A549 (cell line): ENCODE results near the gene CXCL6. TPM values are rescaled to one million over a fixed set of nuclear protein-coding genes. Genes with fewer than 3 reads are reported as not detected.

ENCODE experiments used
- ATAC-seq, 2 experiments: fragments of 200-7000 bp in 1 of 2; fragments of >200 bp in 1 of 2; cut with Nextera tagmentation in 1 of 2; cut with Tn5 transposase in 1 of 2; 3 replicates each; pipeline versions ENCODE4 v1.8.0 to v1.9.1; 2018 to 2020; ENCODE audit warnings: mild to moderate bottlenecking in 1 of 2, moderate library complexity in 1 of 2
- CTCF ChIA-PET: fragments of 300-600 bp; sonication (Branson Sonifier 250); formaldehyde crosslinking; extraction: SDS; loops from one replicate; lab custom pipeline; 2021; ENCODE audit warnings: antibody characterized with exemption, inconsistent platforms; lab: Yijun Ruan, JAX
- POLR2A ChIA-PET: fragments of 350-600 bp; formaldehyde crosslinking; extraction: SDS; loops from one replicate; lab custom pipeline; 2021; ENCODE audit warnings: antibody characterized with exemption, inconsistent platforms; lab: Yijun Ruan, JAX
- DNase-seq, 2 experiments: peaks; one replicate each; pipeline versions ENCODE4 v3.0.0 to v3.0.0-alpha.2; 2011 to 2016; ENCODE audit warnings: low read depth in 1 of 2, low spot score in 1 of 2
- FAIRE-seq: peaks from 2 replicates; lab custom pipeline; 2011; peaks lifted over from hg19 to GRCh38; lab: Jason Lieb, UNC
- H3K27ac ChIP-seq, 2 experiments: fragments of >200 bp; sonication (Bioruptor Twin); formaldehyde crosslinking; 3 replicates each; pipeline ENCODE4 v1.5.1; 2016 to 2017
- H3K4me1 ChIP-seq: fragments of >200 bp; sonication (Bioruptor Twin); formaldehyde crosslinking; 3 replicates; pipeline ENCODE4 v1.6.1; 2016
- H3K4me2 ChIP-seq: fragments of >200 bp; sonication (Bioruptor Twin); formaldehyde crosslinking; 3 replicates; pipeline ENCODE4 v1.6.1; 2016
- H3K4me3 ChIP-seq: fragments of >200 bp; sonication (Bioruptor Twin); formaldehyde crosslinking; 3 replicates; pipeline ENCODE4 v1.5.1; 2016
- H3K9me3 ChIP-seq: fragments of >200 bp; sonication (Bioruptor Twin); formaldehyde crosslinking; 3 replicates; pipeline ENCODE4 v1.6.1; 2016
- BCL3 ChIP-seq: fragments of >200 bp; sonication (Bioruptor Twin); formaldehyde crosslinking; IDR thresholded peaks from 3 replicates; pipeline ENCODE4 v1.6.1; 2016
- EHF ChIP-seq: fragments of 250-450 bp; sonication (Bioruptor Pico); IDR thresholded peaks from 2 replicates; pipeline ENCODE4 v1.5.0; 2020; ENCODE audit warnings: mild to moderate bottlenecking
- EHMT2 ChIP-seq: fragments of 200-600 bp; sonication (generic); IDR thresholded peaks from 2 replicates; pipeline ENCODE4 v1.6.1; 2016; ENCODE audit warnings: antibody characterized with exemption, low read depth, mild to moderate bottlenecking, moderate library complexity
- FOSL2 ChIP-seq, 2 experiments: fragments of 450-650 bp in 1 of 2; fragments of >200 bp in 1 of 2; sonication (Bioruptor Twin) in 1 of 2; formaldehyde crosslinking; IDR thresholded peaks; 2 replicates each; pipeline versions ENCODE4 v1.5.0 to v1.6.1; 2016 to 2020; ENCODE audit warnings: mild to moderate bottlenecking in 1 of 2, moderate library complexity in 1 of 2
- HEYL ChIP-seq: fragments of 250-450 bp; sonication (Bioruptor Pico); IDR thresholded peaks from 2 replicates; pipeline ENCODE4 v1.8.0; 2021; ENCODE audit warnings: mild to moderate bottlenecking, moderate library complexity
- HOXB13 ChIP-seq: fragments of 250-450 bp; sonication (Bioruptor Pico); IDR thresholded peaks from 2 replicates; pipeline ENCODE4 v1.5.0; 2020; ENCODE audit warnings: low read depth, mild to moderate bottlenecking, moderate library complexity
- HOXB5 ChIP-seq: fragments of 250-450 bp; sonication (Bioruptor Pico); IDR thresholded peaks from 2 replicates; pipeline ENCODE4 v1.5.0; 2020; ENCODE audit warnings: mild to moderate bottlenecking, moderate library complexity
- KDM1A ChIP-seq: fragments of 200-600 bp; sonication (generic); IDR thresholded peaks from 2 replicates; pipeline ENCODE4 v1.6.1; 2016; ENCODE audit warnings: low read depth, mild to moderate bottlenecking
- KDM5A ChIP-seq: fragments of 200-600 bp; sonication (generic); IDR thresholded peaks from 2 replicates; pipeline ENCODE4 v1.6.1; 2016; ENCODE audit warnings: antibody characterized with exemption, mild to moderate bottlenecking
- MAFK ChIP-seq: fragments of 450-650 bp; IDR thresholded peaks from 2 replicates; pipeline ENCODE4 v1.6.1; 2014; ENCODE audit not compliant: partially characterized antibody
- MYC ChIP-seq: IDR thresholded peaks from 2 replicates; pipeline ENCODE4 v1.6.1; 2012; ENCODE audit warnings: mild to moderate bottlenecking, inconsistent platforms, low read length, improper control_type of control experiment, borderline replicate concordance
- POLR2A ChIP-seq: IDR thresholded peaks from 2 replicates; pipeline ENCODE4 v1.6.1; 2012; ENCODE audit warnings: mild to moderate bottlenecking, low read length
- RARB ChIP-seq: fragments of 250-450 bp; sonication (Bioruptor Pico); IDR thresholded peaks from 2 replicates; pipeline ENCODE4 v1.8.0; 2021; ENCODE audit warnings: mild to moderate bottlenecking, moderate library complexity
- RNF2 ChIP-seq: fragments of 200-600 bp; sonication (generic); IDR thresholded peaks from 2 replicates; pipeline ENCODE4 v1.6.1; 2016; ENCODE audit warnings: low read depth, mild to moderate bottlenecking, antibody characterized with exemption, moderate library complexity, borderline replicate concordance
- TFCP2L1 ChIP-seq: fragments of 250-450 bp; sonication (Bioruptor Pico); IDR thresholded peaks from 2 replicates; pipeline ENCODE4 v1.5.0; 2021; ENCODE audit warnings: mild to moderate bottlenecking
- ZC3H11A ChIP-seq: fragments of 450-650 bp; IDR thresholded peaks from 2 replicates; pipeline ENCODE4 v1.6.1; 2014; ENCODE audit warnings: antibody characterized with exemption, mild to moderate bottlenecking
- ZFP36 ChIP-seq: fragments of 450-650 bp; IDR thresholded peaks from 2 replicates; pipeline ENCODE4 v1.6.1; 2014; ENCODE audit warnings: borderline replicate concordance; ENCODE audit not compliant: partially characterized antibody
- ZSCAN20 ChIP-seq: fragments of 250-450 bp; sonication (Bioruptor Pico); IDR thresholded peaks from 2 replicates; pipeline ENCODE4 v1.8.0; 2022; ENCODE audit warnings: mild to moderate bottlenecking, moderate library complexity
- WGBS: methylation state at CpG from one replicate; pipeline ENCODE4 v1.1.6; 2017; ENCODE audit errors: missing lambda C conversion rate; 5-methylcytosine and 5-hydroxymethylcytosine counted together
- polyA plus RNA-seq, 4 experiments: library from polyadenylated mRNA; depleted of rRNA in 3 of 4; stranded (reverse); fragments of >200 nt; fragmentation: RNase III in 1 of 4; extraction: RNeasy Plus Mini Kit Qiagen cat#74134 plus additional on column Dnase treatment in 1 of 4; gene quantifications; 2 replicates in 3 of 4; 3 replicates in 1 of 4; pipeline ENCODE4 v1.2.3, GENCODE V29; 2011 to 2017
- TF ChIP-seq, protein P1 (sequence below): IDR thresholded peaks from 2 replicates; pipeline ENCODE4 v1.6.1; 2012; ENCODE audit warnings: low read depth, borderline replicate concordance
- TF ChIP-seq, protein P2 (sequence below): IDR thresholded peaks from 2 replicates; pipeline ENCODE4 v1.6.1; 2012

The CXCL6 gene
- polyA plus RNA-seq, 2 of the 4 experiments (the other 2 are of a cell fraction), result 0.06 TPM; not detected in 1

- ATAC-seq (no peak), FAIRE-seq (no peak), DNase-seq (peak in 1 of 2 experiments; percentile 40)
- H3K4me1 ChIP-seq, result no peaks in the 10 kb centered on the region
- H3K9me3 ChIP-seq, result peaks cover 20% of the 10 kb centered on the region
- ChIA-PET CTCF (interaction anchor here (0.6 kb wide), 1 partner anchor 128 kb away, joined by 5 read pairs; no protein-coding TSS in a partner anchor), POLR2A (interaction anchor here (0.9 kb wide), 1 partner anchor 12 kb away, joined by 3 read pairs; the partner anchor contains the start of gene CXCL1)
- TF ChIP-seq MAFK (peak; percentile 23), FOSL2 (IDR thresholded peaks at IDR 0.05) (no peak), FOSL2 (CRISPR knock-in tag; IDR thresholded peaks at IDR 0.05) (0 out of 2 replicates have a peak, but pooled peaks have one; percentile 27), HOXB13 (no peak), ZFP36 (no peak), RNF2 (no peak)
- H3K4me2 ChIP-seq, result peak overlapping the region; percentile 37; the same call in 1 of the 3 replicates
- no peak overlapping the region for H3K4me3 ChIP-seq
- H3K27ac ChIP-seq, result peak overlapping the region; percentile 53 to 60; a peak in 4 of 6 replicates
These were observed 20.0 kb downstream of the CXCL6 start for GRCh38 chr4:73856518-73856917.

- DNase-seq (no peak), FAIRE-seq (no peak), ATAC-seq (no peak)
- H3K4me1 ChIP-seq, result no peaks in the 10 kb centered on the region
- no peak overlapping the region for H3K27ac ChIP-seq
- no peak overlapping the region for H3K4me2 ChIP-seq
- ChIA-PET CTCF (interaction anchor here (1.2 to 1.3 kb wide), 3 partner anchors 130 to 206 kb away, joined by 3 to 4 read pairs (median 3); partner anchors contain the start of gene CXCL3), POLR2A (no interaction called here)
- TF ChIP-seq MYC, result no peak
- no peak for TF ChIP-seq KDM5A
- TF ChIP-seq HEYL (CRISPR knock-in tag), result no peak
- TF ChIP-seq TFCP2L1 (CRISPR knock-in tag), result no peak
- TF ChIP-seq EHMT2, result no peak
- no peak overlapping the region for H3K4me3 ChIP-seq
- H3K9me3 ChIP-seq, result peaks cover 20% of the 10 kb centered on the region
These were observed 23.2 kb downstream of the CXCL6 start for GRCh38 chr4:73859614-73860088.

GRCh38 chr4:73860181-73860580 is 23.7 kb downstream of the CXCL6 start:
- H3K4me1 ChIP-seq, result no peaks in the 10 kb centered on the region
- no peak overlapping the region for H3K4me3 ChIP-seq
- FAIRE-seq (no peak), ATAC-seq (no peak), DNase-seq (no peak)
- ChIA-PET POLR2A (no interaction called here), CTCF (interaction anchor here (1.2 to 1.3 kb wide), 3 partner anchors 131 to 206 kb away, joined by 3 to 4 read pairs (median 3); partner anchors contain the start of gene CXCL3)
- no peak overlapping the region for H3K4me2 ChIP-seq
- peaks cover 20% of the 10 kb centered on the region for H3K9me3 ChIP-seq
- 66% methylated on average over 4 of the region's 4 CpGs for WGBS
- TF ChIP-seq HOXB5 (CRISPR knock-in tag) (no peak), RARB (CRISPR knock-in tag) (no peak), ZC3H11A (no peak), ZSCAN20 (no peak), EHMT2 (no peak), POLR2A (no peak)
- TF ChIP-seq, protein P1, sequence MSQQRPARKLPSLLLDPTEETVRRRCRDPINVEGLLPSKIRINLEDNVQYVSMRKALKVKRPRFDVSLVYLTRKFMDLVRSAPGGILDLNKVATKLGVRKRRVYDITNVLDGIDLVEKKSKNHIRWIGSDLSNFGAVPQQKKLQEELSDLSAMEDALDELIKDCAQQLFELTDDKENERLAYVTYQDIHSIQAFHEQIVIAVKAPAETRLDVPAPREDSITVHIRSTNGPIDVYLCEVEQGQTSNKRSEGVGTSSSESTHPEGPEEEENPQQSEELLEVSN, result no peak
- TF ChIP-seq, protein P2, sequence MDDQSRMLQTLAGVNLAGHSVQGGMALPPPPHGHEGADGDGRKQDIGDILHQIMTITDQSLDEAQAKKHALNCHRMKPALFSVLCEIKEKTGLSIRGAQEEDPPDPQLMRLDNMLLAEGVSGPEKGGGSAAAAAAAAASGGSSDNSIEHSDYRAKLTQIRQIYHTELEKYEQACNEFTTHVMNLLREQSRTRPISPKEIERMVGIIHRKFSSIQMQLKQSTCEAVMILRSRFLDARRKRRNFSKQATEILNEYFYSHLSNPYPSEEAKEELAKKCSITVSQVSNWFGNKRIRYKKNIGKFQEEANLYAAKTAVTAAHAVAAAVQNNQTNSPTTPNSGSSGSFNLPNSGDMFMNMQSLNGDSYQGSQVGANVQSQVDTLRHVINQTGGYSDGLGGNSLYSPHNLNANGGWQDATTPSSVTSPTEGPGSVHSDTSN, result no peak
- no peak overlapping the region for H3K27ac ChIP-seq

- Histone ChIP-seq H3K4me3 (no peak overlapping the region), H3K4me2 (no peak overlapping the region), H3K4me1 (no peaks in the 10 kb centered on the region), H3K9me3 (peaks cover 17% of the 10 kb centered on the region), H3K27ac (no peak overlapping the region)
- 81% methylated on average over 3 of the region's 3 CpGs for WGBS
- no peak for TF ChIP-seq EHF (CRISPR knock-in tag)
- TF ChIP-seq KDM1A, result no peak
- TF ChIP-seq BCL3, result no peak
- no peak for TF ChIP-seq MYC
- TF ChIP-seq HOXB13, result no peak
- DNase-seq (no peak), ATAC-seq (no peak), FAIRE-seq (no peak)
- ChIA-PET CTCF (no interaction called here), POLR2A (no interaction called here)
These were observed 24.4 kb downstream of the CXCL6 start for GRCh38 chr4:73860917-73861316.
